OCI-LY3 (cell line): ENCODE measurements around the gene HPGDS.

ENCODE experiments used
- EZH2phosphoT487 ChIP-seq: fragments of 200-600 bp; shearing (Covaris generic); IDR thresholded peaks from 2 replicates; pipeline ENCODE4 v1.6.1; 2018; ENCODE audit warnings: antibody characterized with exemption, mixed run types, low read depth
- TF ChIP-seq, protein P1 (sequence below): fragments of 200-600, 300-600 bp; sonication (generic); IDR thresholded peaks from 2 replicates; pipeline ENCODE4 v1.5.1; 2014; ENCODE audit warnings: antibody characterized with exemption, low read length, low read depth

DNA sequence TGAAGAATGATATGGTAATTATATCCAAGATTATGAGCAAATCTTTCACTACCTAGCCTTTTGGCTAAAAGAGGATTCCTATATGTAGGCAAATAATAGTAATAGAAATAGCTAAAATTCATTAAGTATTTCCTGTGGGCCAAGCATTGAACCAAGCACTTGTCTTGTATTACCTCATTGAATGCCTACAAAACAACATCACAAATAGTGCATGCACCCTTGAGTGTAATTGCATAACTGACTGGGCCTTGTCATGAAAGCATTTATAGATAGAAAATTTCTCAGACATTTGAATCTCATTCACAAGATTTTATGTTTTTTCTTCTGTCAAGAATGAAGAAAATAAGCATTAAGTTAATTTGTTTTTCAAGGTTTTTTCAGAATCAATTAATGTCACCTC, 3.9 kb upstream of the HPGDS start:
- TF ChIP-seq, protein P1, sequence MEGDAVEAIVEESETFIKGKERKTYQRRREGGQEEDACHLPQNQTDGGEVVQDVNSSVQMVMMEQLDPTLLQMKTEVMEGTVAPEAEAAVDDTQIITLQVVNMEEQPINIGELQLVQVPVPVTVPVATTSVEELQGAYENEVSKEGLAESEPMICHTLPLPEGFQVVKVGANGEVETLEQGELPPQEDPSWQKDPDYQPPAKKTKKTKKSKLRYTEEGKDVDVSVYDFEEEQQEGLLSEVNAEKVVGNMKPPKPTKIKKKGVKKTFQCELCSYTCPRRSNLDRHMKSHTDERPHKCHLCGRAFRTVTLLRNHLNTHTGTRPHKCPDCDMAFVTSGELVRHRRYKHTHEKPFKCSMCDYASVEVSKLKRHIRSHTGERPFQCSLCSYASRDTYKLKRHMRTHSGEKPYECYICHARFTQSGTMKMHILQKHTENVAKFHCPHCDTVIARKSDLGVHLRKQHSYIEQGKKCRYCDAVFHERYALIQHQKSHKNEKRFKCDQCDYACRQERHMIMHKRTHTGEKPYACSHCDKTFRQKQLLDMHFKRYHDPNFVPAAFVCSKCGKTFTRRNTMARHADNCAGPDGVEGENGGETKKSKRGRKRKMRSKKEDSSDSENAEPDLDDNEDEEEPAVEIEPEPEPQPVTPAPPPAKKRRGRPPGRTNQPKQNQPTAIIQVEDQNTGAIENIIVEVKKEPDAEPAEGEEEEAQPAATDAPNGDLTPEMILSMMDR, result no peak
- no peak for TF ChIP-seq EZH2phosphoT487
